Stimulated activated CD4-positive, alpha-beta T cell treated with anti-CD3 and anti-CD28 coated beads, Interleukin-1b, Interleukin-23, amount 100 ng/mL, for 24 hours (primary cell): ENCODE data around the gene AFAP1.

Source experiments
- DNase-seq, 4 experiments: peaks; one replicate each; pipeline ENCODE4 v3.0.0-alpha.2; 2020; ENCODE audit warnings: low read depth in 4 of 4, low spot score in 1 of 4

AFAP1 gene, protein sequence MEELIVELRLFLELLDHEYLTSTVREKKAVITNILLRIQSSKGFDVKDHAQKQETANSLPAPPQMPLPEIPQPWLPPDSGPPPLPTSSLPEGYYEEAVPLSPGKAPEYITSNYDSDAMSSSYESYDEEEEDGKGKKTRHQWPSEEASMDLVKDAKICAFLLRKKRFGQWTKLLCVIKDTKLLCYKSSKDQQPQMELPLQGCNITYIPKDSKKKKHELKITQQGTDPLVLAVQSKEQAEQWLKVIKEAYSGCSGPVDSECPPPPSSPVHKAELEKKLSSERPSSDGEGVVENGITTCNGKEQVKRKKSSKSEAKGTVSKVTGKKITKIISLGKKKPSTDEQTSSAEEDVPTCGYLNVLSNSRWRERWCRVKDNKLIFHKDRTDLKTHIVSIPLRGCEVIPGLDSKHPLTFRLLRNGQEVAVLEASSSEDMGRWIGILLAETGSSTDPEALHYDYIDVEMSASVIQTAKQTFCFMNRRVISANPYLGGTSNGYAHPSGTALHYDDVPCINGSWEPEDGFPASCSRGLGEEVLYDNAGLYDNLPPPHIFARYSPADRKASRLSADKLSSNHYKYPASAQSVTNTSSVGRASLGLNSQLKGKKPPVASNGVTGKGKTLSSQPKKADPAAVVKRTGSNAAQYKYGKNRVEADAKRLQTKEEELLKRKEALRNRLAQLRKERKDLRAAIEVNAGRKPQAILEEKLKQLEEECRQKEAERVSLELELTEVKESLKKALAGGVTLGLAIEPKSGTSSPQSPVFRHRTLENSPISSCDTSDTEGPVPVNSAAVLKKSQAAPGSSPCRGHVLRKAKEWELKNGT

DNA sequence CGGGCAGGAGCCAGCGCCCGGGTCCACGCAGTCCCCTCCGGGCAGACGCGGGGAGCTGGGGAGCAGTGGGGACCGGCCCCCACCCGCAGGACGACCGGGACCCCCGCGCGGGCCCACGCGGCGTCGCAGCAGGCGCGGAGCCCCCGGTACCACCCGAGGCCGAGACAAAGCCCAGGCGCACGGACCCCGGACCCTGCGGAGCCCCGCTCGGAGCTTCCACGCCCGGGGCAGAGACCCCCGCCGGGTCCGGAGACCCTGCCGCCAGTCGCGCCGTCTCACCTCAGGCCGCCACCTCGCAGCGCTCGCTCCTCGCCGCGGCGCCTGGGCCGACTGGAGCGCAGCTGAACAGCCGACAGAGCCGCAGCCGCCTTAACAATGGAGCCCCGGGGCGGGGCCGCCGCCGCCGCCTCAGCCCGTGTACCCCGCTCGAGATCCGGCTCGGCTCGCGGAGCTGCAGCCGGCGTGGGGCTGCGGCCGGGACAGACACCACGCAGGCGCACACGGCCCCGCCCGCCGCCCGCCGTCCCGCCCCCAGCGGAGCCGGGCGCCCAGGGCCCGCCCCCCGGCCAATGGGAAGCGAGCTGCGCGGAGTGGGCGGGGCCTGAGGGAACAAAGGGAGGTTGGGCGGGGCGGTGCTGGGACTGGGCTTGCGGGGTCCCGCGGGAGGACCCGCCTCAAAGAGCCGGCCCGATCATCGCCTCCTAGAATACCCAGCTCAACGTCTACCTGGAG lies at the start of gene AFAP1:
AFAP1 (minus strand) TSS at position 485 of the 732 bp plus-strand sequence. CDS start 67,783 bp downstream, outside the sequence.
- peak; percentile 76 to 88 (median 81) for DNase-seq

DNA sequence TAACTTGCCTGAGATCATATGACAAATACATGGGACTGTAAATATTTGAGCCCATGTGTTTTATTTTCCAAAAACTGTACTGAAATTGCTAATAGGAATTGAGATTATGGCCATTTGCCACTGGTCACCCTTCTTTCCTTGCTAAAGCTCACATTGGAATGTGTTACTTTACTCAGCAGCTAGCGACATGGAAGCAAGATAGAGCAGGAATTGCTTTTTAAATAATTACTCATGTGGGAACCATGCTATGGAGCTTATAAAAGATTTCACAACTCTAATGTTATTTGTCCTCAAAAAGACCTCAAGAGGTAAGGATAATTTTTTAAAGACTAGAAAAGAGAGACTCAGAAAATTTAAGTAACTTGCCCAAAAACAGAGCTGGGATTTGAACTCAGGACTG lies 48.8 kb upstream of the AFAP1 start:
- no peak for DNase-seq

- DNase-seq: peak; percentile 63 to 69 (median 66)
Observed at GRCh38 chr4:7987148-7987989, 47.7 kb upstream of the AFAP1 start.

GRCh38 chr4:7985891-7986441 lies 46.3 kb upstream of the AFAP1 start:
- DNase-seq: no peak

DNA sequence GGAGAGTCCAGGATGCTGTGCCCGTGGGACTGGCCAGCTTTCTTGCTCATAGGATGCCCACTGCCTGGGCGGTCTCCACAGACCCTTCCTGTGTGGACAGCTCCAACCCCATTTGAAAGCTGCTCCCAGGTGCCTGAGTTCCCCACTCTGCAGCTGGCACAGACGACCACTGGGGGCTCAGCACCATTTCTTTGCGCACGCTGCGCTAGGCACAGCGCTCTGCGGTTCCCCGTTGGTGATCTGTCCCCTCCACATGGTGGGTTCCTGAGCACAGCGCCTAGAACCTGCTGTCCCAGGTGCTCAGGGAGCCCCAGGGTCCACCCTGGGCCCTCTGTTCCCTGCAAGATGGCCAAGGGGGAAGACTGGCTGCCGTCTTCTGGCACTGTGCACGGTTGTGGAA lies 45.4 kb upstream of the AFAP1 start:
- no peak for DNase-seq

DNA sequence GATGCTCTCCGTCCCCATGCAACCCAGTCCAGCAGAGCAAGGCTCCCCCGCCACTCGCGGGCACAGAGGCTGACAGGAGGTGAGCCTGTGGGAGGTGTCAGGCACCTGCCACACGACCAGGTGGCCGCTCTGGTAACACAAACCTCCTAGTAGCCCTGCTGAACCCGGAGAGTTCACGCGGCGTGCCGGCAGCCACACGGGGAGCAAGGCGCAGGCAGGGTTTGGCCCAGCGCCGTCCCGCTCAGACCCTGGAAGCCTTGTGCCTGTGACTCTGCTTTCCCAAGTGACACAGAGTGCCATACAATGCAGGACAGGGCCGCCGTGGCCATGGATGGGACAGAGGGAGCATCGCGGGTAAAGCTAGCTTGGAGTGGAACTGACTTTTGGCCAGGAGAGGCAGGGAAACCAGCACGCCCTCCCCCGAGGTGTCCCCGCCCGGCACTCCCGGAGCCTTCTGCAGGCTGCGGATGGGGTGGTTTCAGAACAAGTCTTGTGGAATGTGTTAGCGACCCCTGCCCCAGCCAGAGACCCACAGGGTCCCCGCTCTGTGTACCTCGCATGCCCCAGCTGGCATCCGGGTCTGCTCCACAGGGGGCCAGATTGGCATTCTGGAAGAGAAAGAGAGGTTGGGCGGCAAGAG lies 44.7 kb upstream of the AFAP1 start:
- no peak for DNase-seq

- no peak for DNase-seq
Observed at GRCh38 chr4:7983296-7983695, 43.6 kb upstream of the AFAP1 start.

DNA sequence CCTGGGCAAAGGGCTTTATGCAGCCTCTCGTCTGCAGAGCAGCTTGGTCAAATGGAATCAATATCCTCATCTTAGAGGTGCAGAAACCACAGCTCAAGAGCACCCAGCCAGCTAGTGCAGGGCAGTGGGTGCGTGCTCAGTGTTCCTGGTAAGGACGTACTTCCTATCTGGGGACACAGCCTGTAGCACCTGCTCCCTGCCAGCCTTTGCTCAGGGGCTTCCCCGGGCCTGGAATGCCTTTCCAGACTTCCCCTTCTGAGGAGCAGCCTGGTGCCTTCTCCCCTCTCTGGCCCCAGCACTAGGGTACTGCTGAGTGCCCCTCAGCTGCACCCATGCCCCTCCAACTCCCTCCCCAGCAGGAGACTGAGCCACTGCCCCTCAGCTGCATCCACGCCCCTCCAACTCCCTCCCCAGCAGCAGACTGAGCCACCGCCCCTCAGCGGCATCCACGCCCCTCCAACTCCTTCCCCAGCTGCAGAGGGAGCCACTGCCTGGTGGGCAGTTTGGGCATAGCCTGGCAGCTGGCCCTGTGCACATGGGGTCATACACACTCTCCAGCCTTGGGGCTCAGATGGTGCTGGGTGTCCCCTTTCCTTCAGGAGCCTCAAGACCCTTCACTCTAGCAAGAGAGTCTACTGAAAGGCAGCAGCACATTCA lies 42.2 kb upstream of the AFAP1 start:
- no peak for DNase-seq

DNA sequence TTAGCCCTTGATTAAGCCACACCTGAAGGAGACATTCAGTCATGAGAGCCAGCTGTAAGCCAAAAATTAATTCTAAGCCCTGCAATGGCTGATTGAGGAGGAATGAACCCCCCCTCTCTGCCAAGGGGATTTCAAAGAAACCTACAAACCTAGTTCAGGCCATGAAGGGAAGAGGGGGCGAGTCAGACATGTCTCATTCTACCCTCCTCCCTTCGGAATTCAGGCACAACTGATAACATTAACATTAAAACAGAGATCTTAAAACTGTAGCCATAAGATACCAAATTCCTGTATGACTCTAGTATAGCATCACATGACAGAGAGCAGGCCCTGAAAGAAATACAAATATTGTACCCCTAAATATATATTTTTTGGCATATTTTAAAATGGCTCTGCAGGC lies 40.4 kb upstream of the AFAP1 start:
- DNase-seq: no peak

DNA sequence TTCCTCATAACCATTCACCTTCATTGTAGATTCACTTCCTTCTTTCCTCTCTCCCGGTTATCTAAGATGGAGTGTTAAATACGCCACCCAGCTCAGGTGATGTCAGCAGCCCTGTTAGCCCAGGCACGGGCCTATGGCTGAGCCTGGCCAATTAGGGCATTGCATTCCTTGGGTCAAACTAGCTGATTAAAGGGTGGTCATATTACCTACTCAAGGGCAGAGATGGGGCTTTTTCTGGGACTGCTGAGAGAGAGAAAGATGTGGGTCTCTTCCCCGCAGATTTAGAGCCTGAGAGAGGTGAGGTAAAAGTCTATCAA lies 39.9 kb upstream of the AFAP1 start:
- no peak for DNase-seq

GRCh38 chr4:7978907-7979651 lies 39.4 kb upstream of the AFAP1 start:
- DNase-seq: no peak

GRCh38 chr4:7978489-7978888 lies 38.8 kb upstream of the AFAP1 start:
- DNase-seq: no peak

DNA sequence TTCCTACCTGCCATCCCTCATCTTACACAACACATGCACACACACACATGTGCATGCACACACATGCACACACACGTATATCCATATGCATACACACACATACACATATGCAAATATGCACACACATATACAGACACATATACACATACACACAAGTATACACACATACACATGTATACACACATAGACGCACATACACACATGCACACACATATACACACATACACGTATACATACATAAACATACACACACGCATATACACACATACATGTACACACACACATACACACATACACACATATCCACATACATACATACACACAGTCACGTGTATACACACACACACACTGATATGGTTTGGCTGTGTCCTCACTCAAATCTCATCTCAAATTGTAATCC lies 37.0 kb upstream of the AFAP1 start:
- DNase-seq: no peak

DNA sequence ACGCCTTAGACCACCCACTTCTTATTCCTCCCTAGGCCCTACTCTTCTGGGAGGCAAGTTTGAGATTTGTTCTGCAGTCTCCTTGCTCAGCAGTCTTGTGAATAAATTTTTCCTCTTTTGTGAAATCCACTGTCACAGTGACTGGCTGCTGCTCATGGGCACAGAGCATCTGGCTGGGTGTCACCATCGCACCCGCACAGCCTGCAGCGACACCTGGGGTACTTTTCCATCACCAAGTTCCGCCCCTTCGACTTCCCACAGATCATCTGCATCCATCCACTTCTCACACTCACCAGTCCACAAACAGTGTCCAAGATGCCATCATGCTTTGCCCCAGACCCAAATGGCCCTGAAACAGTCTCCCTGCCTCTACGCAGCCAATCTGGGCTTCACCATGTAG lies 36.4 kb upstream of the AFAP1 start:
- no peak for DNase-seq

- no peak for DNase-seq
Observed at GRCh38 chr4:7974425-7974824, 34.8 kb upstream of the AFAP1 start.

- no peak for DNase-seq
Observed at GRCh38 chr4:7973545-7973981, 33.9 kb upstream of the AFAP1 start.

DNA sequence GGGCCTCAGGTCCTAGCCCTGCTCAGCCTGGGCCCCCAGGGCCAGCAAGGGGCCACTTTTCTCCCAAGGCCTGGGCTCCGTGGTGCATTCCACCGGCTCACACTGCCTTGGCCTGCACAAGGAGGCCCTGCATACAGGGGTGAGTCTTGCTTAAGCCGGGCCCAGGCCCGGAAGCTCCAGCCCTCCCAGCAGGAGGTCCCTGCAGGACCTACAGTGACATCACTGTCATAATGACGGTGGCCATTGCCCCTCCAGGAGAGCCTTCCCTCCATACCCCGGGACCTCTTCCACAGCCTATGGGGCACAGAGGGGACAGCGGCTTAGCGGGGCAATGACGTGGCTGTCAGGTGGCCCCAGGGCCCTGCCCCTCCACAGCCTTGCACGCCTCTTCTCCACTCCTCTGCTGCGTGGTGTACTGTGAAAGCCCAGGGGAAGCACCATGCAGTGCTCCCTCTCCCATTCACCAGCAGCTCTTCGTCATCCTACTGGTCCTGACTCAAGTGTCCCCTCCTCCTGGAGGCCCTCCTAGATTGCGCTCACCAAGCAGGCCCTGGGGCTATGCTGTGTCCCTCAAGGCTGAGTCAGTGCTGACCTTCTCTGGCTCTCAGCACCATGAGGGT lies 32.3 kb upstream of the AFAP1 start:
- DNase-seq: no peak

DNA sequence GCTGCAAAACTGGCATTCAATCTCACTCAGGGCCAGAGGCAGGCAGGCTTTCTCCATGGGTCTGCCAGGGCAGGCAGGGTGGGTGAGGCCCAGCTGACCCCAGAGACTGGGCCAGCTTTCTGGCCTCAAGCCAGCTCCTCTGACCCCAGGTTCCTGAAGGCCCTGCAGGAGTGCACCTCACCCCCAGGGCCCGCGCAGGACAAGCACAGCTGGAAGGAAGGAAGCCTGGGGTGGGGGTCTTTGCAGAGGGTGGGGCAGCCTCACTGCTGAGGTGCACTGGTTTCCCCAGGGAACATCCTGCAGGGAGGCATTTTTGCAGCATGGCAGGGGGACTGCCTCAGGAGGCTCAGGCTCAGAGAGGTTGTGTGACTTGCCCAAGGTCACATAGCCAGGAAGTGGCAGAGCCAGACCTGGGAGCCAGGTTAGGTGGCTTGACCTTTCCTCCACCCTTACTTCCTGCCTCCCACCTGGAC lies 31.5 kb upstream of the AFAP1 start:
- no peak for DNase-seq
